HTERT RPE-1 (cell line): ENCODE data around the gene TCF25.
"Not testable (repeated sequence)": the region's sequence is repeated elsewhere in the genome, so short reads cannot be mapped to it uniquely, and the experiment has no call there.

Source experiments
- in situ Hi-C: fragments of 300-500 bp; cut with MboI; formaldehyde crosslinking; loops from 4 replicates; pipeline ENCODE4 v1.14.3; 2020; ENCODE audit warnings: low sequenced_read_pairs

The TCF25 gene

DNA sequence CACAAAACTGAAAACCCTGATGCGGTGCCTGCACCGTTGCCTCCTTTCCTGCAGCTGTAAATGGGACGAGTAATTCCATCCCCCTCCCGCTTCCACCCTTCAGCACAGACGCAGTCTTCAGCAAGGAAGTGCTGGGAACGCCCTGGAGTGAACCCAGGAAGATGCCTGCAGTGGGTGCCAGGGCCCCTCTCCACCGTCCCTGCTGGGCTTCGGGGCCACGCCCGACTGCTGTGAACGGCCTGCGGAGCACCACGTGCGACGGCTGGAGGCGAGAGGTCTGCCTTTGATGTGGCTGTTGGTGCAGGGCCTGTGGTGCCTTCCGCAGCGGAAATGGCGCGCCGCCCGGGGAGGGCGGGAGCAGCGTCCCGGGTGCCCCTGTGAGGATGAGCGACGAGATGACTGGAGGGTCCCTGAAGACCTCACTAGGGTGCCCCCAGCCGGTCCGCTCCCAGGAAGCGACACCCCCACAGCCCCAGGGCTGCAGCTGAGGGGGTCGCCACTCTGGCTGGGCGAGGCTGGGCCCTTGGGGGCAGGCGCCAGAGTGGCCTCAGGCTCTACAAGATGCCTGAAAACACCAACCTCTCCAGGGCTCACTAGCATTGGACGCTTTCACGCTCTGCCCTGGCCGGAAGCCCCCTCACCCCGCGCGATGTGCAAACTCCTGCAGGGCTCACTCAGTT lies 44.5 kb downstream of the TCF25 start:
- in situ Hi-C loops = no loop called here

DNA sequence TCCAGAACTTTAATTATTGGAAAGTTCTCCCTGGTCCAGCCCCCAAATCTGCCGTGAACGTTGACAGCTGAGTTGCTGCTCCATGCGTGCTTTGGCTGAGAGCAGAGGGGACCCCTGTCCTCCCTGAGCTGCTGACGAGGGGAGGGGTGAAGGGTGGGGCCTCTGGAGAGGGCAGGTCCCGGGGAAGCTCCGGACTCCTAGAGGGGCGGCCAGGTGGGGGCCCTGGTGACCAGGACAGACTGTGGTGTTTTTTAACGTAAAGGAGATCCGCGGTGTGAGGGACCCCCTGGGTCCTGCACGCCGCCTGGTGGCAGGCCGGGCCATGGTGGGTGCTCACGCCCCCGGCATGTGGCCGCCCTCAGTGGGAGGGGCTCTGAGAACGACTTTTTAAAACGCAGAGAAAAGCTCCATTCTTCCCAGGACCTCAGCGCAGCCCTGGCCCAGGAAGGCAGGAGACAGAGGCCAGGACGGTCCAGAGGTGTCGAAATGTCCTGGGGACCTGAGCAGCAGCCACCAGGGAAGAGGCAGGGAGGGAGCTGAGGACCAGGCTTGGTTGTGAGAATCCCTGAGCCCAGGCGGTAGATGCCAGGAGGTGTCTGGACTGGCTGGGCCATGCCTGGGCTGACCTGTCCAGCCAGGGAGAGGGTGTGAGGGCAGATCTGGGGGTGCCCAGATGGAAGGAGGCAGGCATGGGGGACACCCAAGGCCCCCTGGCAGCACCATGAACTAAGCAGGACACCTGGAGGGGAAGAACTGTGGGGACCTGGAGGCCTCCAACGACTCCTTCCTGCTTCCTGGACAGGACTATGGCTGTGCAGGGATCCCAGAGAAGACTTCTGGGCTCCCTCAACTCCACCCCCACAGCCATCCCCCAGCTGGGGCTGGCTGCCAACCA lies 45.3 kb downstream of the TCF25 start, which contains the start of gene MC1R:
Gene MC1R (plus strand): TSS at position 410 of the 895 bp plus-strand sequence. CDS start 397 bp downstream, at position 807.
- in situ Hi-C loops = no loop called here

- in situ Hi-C loops = no loop called here
Observed at GRCh38 chr16:89919535-89920406, 46.4 kb downstream of the TCF25 start.

- in situ Hi-C loops = no loop called here
Observed at GRCh38 chr16:89920723-89921122, 47.3 kb downstream of the TCF25 start.

- in situ Hi-C loops = no loop called here
Observed at GRCh38 chr16:89921131-89921701, 47.8 kb downstream of the TCF25 start.

GRCh38 chr16:89921702-89922476 lies 48.5 kb downstream of the TCF25 start:
- in situ Hi-C loops = no loop called here

GRCh38 chr16:89922477-89922883 lies 49.1 kb downstream of the TCF25 start:
- in situ Hi-C loops = no loop called here

DNA sequence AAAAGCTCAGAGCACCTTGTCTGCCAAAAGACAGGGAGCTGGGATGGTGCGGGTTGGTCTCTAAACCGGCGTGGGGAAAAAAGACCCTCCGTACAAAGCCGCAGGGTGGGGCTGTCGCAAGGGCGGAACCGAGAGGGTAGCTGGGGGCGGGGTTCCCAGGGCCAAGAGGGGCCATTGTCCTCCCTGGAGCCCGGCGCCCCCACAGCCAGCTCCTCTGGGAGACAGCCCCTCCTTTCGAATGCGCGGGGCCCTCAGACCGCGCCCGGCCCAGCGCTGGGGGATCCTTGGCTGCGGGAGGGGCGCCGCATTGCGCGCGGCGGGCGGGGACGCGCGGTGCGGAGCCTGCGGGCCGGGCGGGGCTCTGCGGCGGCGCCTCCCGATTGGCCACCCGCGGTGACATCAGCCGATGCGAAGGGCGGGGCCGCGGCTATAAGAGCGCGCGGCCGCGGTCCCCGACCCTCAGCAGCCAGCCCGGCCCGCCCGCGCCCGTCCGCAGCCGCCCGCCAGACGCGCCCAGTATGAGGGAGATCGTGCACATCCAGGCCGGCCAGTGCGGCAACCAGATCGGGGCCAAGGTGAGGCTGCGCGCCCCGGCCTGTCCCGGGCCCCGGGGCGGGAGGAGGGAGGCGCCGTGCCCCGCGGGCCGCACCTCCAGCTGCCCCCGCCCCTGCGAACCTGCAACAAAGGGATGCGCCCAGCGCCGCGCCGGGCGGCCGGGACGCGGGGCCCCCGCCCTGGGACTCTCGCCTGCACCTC lies 49.7 kb downstream of the TCF25 start, which contains the start of gene TUBB3:
Gene TUBB3 (plus strand): TSS at position 459 of the 756 bp plus-strand sequence. CDS start 60 bp downstream, at position 519.
- in situ Hi-C loops = no loop called here

GRCh38 chr16:89923640-89924296 lies 50.4 kb downstream of the TCF25 start:
- in situ Hi-C loops = no loop called here

GRCh38 chr16:89924297-89924924 lies 51.0 kb downstream of the TCF25 start:
- in situ Hi-C loops = no loop called here

- in situ Hi-C loops = no loop called here
Observed at GRCh38 chr16:89924925-89925307, 51.5 kb downstream of the TCF25 start.

DNA sequence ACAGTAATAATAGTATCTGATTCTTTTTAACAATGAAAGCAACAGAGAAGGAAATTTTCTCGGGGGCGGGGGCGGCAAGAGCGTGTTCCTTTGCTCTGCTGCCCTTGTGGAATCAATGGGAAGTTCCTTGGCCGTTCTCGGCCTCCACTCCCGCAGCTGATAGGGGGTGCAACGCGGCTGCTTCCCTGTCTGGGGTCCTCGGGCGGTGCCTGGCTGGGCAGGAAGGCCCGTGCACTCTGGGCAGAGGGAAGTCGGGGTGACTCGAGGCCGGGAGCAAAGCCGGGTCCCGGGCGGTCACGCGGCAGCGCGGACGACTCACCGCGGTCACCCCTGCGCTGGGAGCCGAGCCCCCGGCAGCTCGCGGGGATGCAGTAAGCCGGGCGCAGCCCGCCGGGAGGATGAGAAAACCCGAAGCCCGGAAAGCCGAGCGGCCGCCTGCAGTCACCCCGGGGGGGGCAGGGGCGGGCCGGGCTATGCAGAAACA lies 52.2 kb downstream of the TCF25 start:
- in situ Hi-C loops = no loop called here

GRCh38 chr16:89931305-89931896 lies 58.0 kb downstream of the TCF25 start:
- in situ Hi-C loops = no loop called here

GRCh38 chr16:89931964-89932363 lies 58.6 kb downstream of the TCF25 start:
- in situ Hi-C loops = no loop called here

- in situ Hi-C loops = not testable (repeated sequence)
Observed at GRCh38 chr16:89934019-89934418, 60.6 kb downstream of the TCF25 start.

- in situ Hi-C loops = no loop called here
Observed at GRCh38 chr16:89934611-89935553, 61.5 kb downstream of the TCF25 start.
